Neutrophil (primary cell): ENCODE results near the gene TRAPPC8.
"Not testable (repeated sequence)": the region's sequence is repeated elsewhere in the genome, so short reads cannot be mapped to it uniquely, and the experiment has no call there.

Source experiments
- H3K27ac ChIP-seq: fragments of 200-600 bp; sonication (generic); 2 replicates; pipeline ENCODE4 v1.5.1; 2016; ENCODE audit warnings: mild to moderate bottlenecking, moderate library complexity
- H3K27me3 ChIP-seq: fragments of 200-600 bp; sonication (generic); 2 replicates; pipeline ENCODE4 v1.6.0; 2016; ENCODE audit warnings: mild to moderate bottlenecking
- H3K36me3 ChIP-seq: fragments of 200-600 bp; sonication (generic); 2 replicates; pipeline ENCODE4 v1.5.1; 2017
- H3K4me1 ChIP-seq, 2 experiments: fragments of 200-600 bp in 1 of 2; sonication (generic) in 1 of 2; 1 replicate in 1 of 2; 2 replicates in 1 of 2; pipeline versions ENCODE4 v1.5.1 to v1.6.1; 2013 to 2016; ENCODE audit warnings: low read depth in 1 of 2, low read length in 1 of 2, mild to moderate bottlenecking in 1 of 2, moderate library complexity in 1 of 2; ENCODE audit not compliant: control insufficient read depth in 1 of 2, insufficient read depth in 1 of 2
- H3K4me3 ChIP-seq, 2 experiments: fragments of 200-600 bp in 1 of 2; sonication (generic) in 1 of 2; 1 replicate in 1 of 2; 2 replicates in 1 of 2; pipeline ENCODE4 v1.5.1; 2013 to 2016; ENCODE audit warnings: low read depth in 1 of 2, low read length in 1 of 2, mild to moderate bottlenecking in 1 of 2, moderate library complexity in 1 of 2
- H3K9me3 ChIP-seq: fragments of 200-600 bp; sonication (generic); 2 replicates; pipeline ENCODE4 v1.5.1; 2016
- CTCF ChIP-seq: fragments of 200-600 bp; sonication (generic); IDR thresholded peaks from 2 replicates; pipeline ENCODE4 v1.5.1; 2016; ENCODE audit warnings: antibody characterized with exemption

Gene TRAPPC8

DNA sequence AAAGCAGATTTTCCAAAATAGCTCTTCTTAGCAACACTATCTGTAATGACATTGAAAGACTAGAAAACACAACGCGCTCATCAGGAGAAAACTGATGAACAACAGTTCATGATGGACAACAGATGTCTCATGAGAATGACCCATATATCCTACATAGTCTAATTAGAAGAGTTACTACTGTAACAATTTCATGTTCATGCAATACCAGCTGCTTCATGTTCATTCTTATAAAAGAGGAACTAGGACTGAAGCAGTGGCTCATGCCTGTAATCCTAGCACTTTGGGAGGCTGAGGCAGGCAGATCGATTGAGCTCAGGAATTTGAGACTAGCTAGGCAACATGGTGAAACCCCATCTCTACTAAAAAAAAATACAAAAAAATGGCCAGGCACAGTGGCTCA, 22.7 kb downstream of the TRAPPC8 start:
- Histone ChIP-seq H3K9me3 (no peaks in the 10 kb centered on the region), H3K27me3 (no peaks in the 10 kb centered on the region), H3K27ac (no peak overlapping the region), H3K4me3 (no peak overlapping the region), H3K4me1 (no peaks in the 10 kb centered on the region), H3K36me3 (peaks cover 56% of the 10 kb centered on the region)
- no peak for TF ChIP-seq CTCF

DNA sequence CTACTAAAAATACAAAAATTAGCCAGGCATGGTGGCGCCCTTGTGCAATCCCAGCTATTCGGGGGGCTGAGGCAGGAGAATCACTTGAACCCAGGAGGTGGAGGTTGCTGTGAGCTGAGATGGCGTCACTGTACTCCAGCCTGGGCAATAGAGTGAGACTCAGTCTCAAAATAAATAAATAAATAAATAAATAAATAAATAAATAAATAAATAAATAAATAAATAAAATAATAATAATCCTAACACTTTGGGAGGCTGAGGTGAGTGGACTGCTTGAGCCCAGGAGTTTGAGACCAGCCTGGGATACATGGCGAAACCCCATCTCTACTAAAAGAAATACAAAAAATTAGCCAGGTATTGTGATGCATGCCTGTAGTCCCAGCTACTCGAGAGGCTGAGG, 23.6 kb downstream of the TRAPPC8 start:
- peaks cover 65% of the 10 kb centered on the region for H3K36me3 ChIP-seq
- not testable (repeated sequence) for H3K4me1 ChIP-seq, H3K27ac ChIP-seq, H3K27me3 ChIP-seq, H3K4me3 ChIP-seq, H3K9me3 ChIP-seq

GRCh38 chr18:31918733-31919132, 24.2 kb downstream of the TRAPPC8 start:
- TF ChIP-seq CTCF: no peak
- no peak overlapping the region for H3K4me3 ChIP-seq
- H3K36me3 ChIP-seq: peaks cover 64% of the 10 kb centered on the region
- H3K27me3 ChIP-seq: no peaks in the 10 kb centered on the region
- H3K9me3 ChIP-seq: no peaks in the 10 kb centered on the region
- H3K27ac ChIP-seq: no peak overlapping the region
- H3K4me1 ChIP-seq: no peaks in the 10 kb centered on the region

DNA sequence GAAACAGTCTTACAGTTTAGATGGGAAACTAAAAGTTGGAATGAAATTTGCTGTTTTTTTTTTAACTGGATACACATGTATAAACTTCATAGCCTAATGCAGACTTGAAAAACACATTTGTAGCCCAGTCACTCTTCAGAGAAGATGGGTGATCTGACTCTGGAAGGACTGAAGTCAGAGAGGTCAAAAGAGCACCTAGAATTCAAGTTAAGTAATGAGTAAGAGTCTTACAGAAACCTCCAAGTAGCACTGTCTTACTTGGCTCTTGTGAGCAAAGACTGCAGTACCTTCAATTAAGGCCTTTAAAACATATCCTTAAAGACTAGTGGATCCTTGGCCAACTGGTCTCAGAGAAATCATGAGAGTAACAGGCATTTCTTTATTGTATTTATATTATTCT, 41.9 kb downstream of the TRAPPC8 start:
- Histone ChIP-seq H3K27ac (no peak overlapping the region), H3K36me3 (peaks cover 95% of the 10 kb centered on the region), H3K4me1 (no peaks in the 10 kb centered on the region), H3K9me3 (no peaks in the 10 kb centered on the region), H3K4me3 (no peak overlapping the region), H3K27me3 (no peaks in the 10 kb centered on the region)
- TF ChIP-seq CTCF: no peak

- not testable (repeated sequence) for H3K27ac ChIP-seq, H3K9me3 ChIP-seq, H3K4me3 ChIP-seq, H3K27me3 ChIP-seq, H3K4me1 ChIP-seq
- peaks cover 96% of the 10 kb centered on the region for H3K36me3 ChIP-seq
Observed at GRCh38 chr18:31899771-31900170, 43.2 kb downstream of the TRAPPC8 start.

GRCh38 chr18:31892936-31893335, 50.0 kb downstream of the TRAPPC8 start:
- TF ChIP-seq CTCF: no peak
- Histone ChIP-seq H3K36me3 (peaks cover 69% of the 10 kb centered on the region), H3K9me3 (no peaks in the 10 kb centered on the region), H3K4me1 (peaks cover 0 to 5% of the 10 kb centered on the region in 2 experiments), H3K27ac (no peak overlapping the region), H3K4me3 (no peak overlapping the region), H3K27me3 (no peaks in the 10 kb centered on the region)

- Histone ChIP-seq H3K36me3 (peaks cover 69% of the 10 kb centered on the region), H3K27ac (no peak overlapping the region), H3K9me3 (no peaks in the 10 kb centered on the region), H3K4me3 (no peak overlapping the region), H3K27me3 (no peaks in the 10 kb centered on the region), H3K4me1 (peaks cover 0 to 5% of the 10 kb centered on the region in 2 experiments)
- no peak for TF ChIP-seq CTCF
Observed at GRCh38 chr18:31891566-31891965, 51.4 kb downstream of the TRAPPC8 start.
